OCI-LY3 (cell line): ENCODE data around the gene CALML4.

Source experiments
- CTCF ChIP-seq: fragments of 200-600, 300-600 bp; sonication (generic); IDR thresholded peaks from 2 replicates; pipeline ENCODE4 v1.5.1; 2014; ENCODE audit warnings: antibody characterized with exemption, low read length, low read depth
- EZH2phosphoT487 ChIP-seq: fragments of 200-600 bp; shearing (Covaris generic); IDR thresholded peaks from 2 replicates; pipeline ENCODE4 v1.6.1; 2018; ENCODE audit warnings: antibody characterized with exemption, mixed run types, low read depth

GRCh38 chr15:68218331-68218730 lies 13.2 kb upstream of the CALML4 start:
- no peak for TF ChIP-seq CTCF
- TF ChIP-seq EZH2phosphoT487, result no peak
